Ovary (tissue), 9 donors: ENCODE results near the gene COL4A1. TPM values are rescaled to one million over a fixed set of nuclear protein-coding genes. Genes with fewer than 3 reads are reported as not detected.

Experiments
- DNase-seq, 5 donors: peaks; one replicate each; pipeline ENCODE4 v3.0.0-alpha.2; 2019 to 2020
- H3K27ac ChIP-seq, 2 donors: fragments of 200-600 bp; one replicate each; pipeline versions ENCODE4 v1.5.1 to v1.8.0; 2019 to 2022
- H3K27me3 ChIP-seq: fragments of 200-600 bp; one replicate; pipeline ENCODE4 v1.8.0; 2022
- H3K36me3 ChIP-seq: fragments of 200-600 bp; sonication (generic); one replicate; pipeline ENCODE4 v1.5.1; 2019
- H3K4me1 ChIP-seq: one replicate; pipeline ENCODE4 v1.8.1; 2013; ENCODE audit warnings: mild to moderate bottlenecking, moderate library complexity; ENCODE audit not compliant: insufficient read depth
- H3K4me3 ChIP-seq: fragments of 200-600 bp; sonication (generic); one replicate; pipeline ENCODE4 v1.5.1; 2017
- H3K9me3 ChIP-seq, 2 donors: fragments of 200-600 bp in 1 of 2; sonication (generic) in 1 of 2; one replicate each; pipeline versions ENCODE4 v1.5.1 to v1.8.1; 2013 to 2019; ENCODE audit warnings: mild to moderate bottlenecking in 1 of 2, moderate library complexity in 1 of 2
- CTCF ChIP-seq, 3 donors: fragments of 450-650 bp in 2 of 3; fragments of 200-600 bp in 1 of 3; IDR thresholded peaks; one replicate each; pipeline versions ENCODE4 v1.5.1 to v1.8.0; 2016 to 2022; ENCODE audit warnings: antibody characterized with exemption in 3 of 3, mild to moderate bottlenecking in 1 of 3
- EP300 ChIP-seq: sonication (generic); formaldehyde crosslinking; IDR thresholded peaks from one replicate; pipeline ENCODE4 v1.6.1; 2017; ENCODE audit warnings: antibody characterized with exemption
- POLR2A ChIP-seq: fragments of 450-650 bp; IDR thresholded peaks from one replicate; pipeline ENCODE4 v1.6.1; 2017; ENCODE audit warnings: antibody characterized with exemption, mild to moderate bottlenecking, moderate library complexity
- WGBS, 3 donors: extraction: QIAGEN DNeasy Blood & Tissue Kit in 1 of 3; methylation state at CpG; one replicate each; pipeline versions ENCODE4 v1.1.5 to v1.1.7; 2013 to 2017; 5-methylcytosine and 5-hydroxymethylcytosine counted together
- intact Hi-C, 4 donors: fragments of 100-400 bp; cut with DNase I; formaldehyde crosslinking; loops; one replicate each; pipeline versions ENCODE4 v1.11.0 to v1.15.1; 2022 to 2023
- polyA plus RNA-seq, 2 donors: library from polyadenylated mRNA; stranded (reverse); fragments of 200-250 nt in 1 of 2; fragments of 350-450 nt in 1 of 2; fragmentation: Illumina TruSeq in 1 of 2; extraction: RNeasy Lipid Tissue Mini Kit (QIAGEN cat#74804) in 1 of 2; gene quantifications; one replicate each; pipeline ENCODE4 v1.2.3, GENCODE V29; 2013 to 2014
- total RNA-seq, 7 donors: library from RNA; depleted of rRNA in 2 of 7; stranded (reverse); fragments of >200 nt in 2 of 7; fragmentation: NEBNext Ultra II Directional in 3 of 7; extraction: Animal tissue kit (Norgen Biotek cat#: 25700) in 3 of 7; gene quantifications; one replicate each; pipeline versions ENCODE4 v1.1.0 to v1.2.4, GENCODE V29; 2016 to 2023
- donor health status: DM: no; HTN: no; CAD: no; lungs with moderate emphysema.
- donor health status: DM: no; HTN: no; CAD: no.
- donor health status: Bipolar disorder and iron deficiency.
- donor health status: DM: yes; HTN: yes; CAD: no.
- donor health status: DM: no; HTN: no; CAD: no.
- donor health status: DM: yes; HTN: yes; CAD: no.

The COL4A1 gene
- total and polyA plus RNA-seq, 9 donors, result 42.3 to 421 (median 87.5) TPM

- Histone ChIP-seq H3K9me3 (no peaks in the 10 kb centered on the region), H3K27ac (peak overlapping the region in 1 of 2 donors; percentile 26), H3K4me1 (peaks cover 9% of the 10 kb centered on the region), H3K4me3 (no peak overlapping the region), H3K27me3 (no peaks in the 10 kb centered on the region), H3K36me3 (no peaks in the 10 kb centered on the region)
- peak in 1 of 5 donors; percentile 54 for DNase-seq
- WGBS, 3 donors, result 34 to 57% (median 39%) methylated on average over 11 of the region's 11 CpGs
- TF ChIP-seq CTCF (IDR thresholded peaks at IDR 0.05) (no peak), EP300 (no peak), POLR2A (no peak)
- intact Hi-C loops, result no loop called here
Observed at GRCh38 chr13:110232756-110233155, 74.2 kb downstream of the COL4A1 start.

GRCh38 chr13:110232142-110232541 is 74.8 kb downstream of the COL4A1 start:
- intact Hi-C loops, result no loop called here
- H3K9me3 ChIP-seq, result no peaks in the 10 kb centered on the region
- TF ChIP-seq POLR2A (no peak), CTCF (IDR thresholded peaks at IDR 0.05) (no peak), EP300 (no peak)
- DNase-seq, result no peak
- no peaks in the 10 kb centered on the region for H3K36me3 ChIP-seq
- H3K4me3 ChIP-seq, result no peak overlapping the region
- no peak overlapping the region for H3K27ac ChIP-seq
- no peaks in the 10 kb centered on the region for H3K27me3 ChIP-seq
- WGBS, 3 donors, result 66 to 71% (median 71%) methylated on average over 5 of the region's 5 CpGs
- peaks cover 9% of the 10 kb centered on the region for H3K4me1 ChIP-seq

GRCh38 chr13:110231348-110232047 is 75.5 kb downstream of the COL4A1 start:
- Histone ChIP-seq H3K27me3 (no peaks in the 10 kb centered on the region), H3K9me3 (no peaks in the 10 kb centered on the region), H3K36me3 (no peaks in the 10 kb centered on the region), H3K27ac (no peak overlapping the region), H3K4me3 (no peak overlapping the region), H3K4me1 (peaks cover 7% of the 10 kb centered on the region)
- TF ChIP-seq EP300, result no peak
- no peak for TF ChIP-seq CTCF (IDR thresholded peaks at IDR 0.05)
- TF ChIP-seq POLR2A, result no peak
- DNase-seq, result no peak
- WGBS, 3 donors, result 85 to 91% (median 91%) methylated on average over 16 of the region's 16 CpGs
- intact Hi-C loops, result no loop called here

- DNase-seq, result no peak
- 85 to 88% (median 87%) methylated on average over 18 of the region's 18 CpGs for WGBS, 3 donors
- Histone ChIP-seq H3K9me3 (no peaks in the 10 kb centered on the region), H3K36me3 (no peaks in the 10 kb centered on the region), H3K4me3 (no peak overlapping the region), H3K4me1 (peaks cover 7% of the 10 kb centered on the region), H3K27ac (no peak overlapping the region), H3K27me3 (no peaks in the 10 kb centered on the region)
- no peak for TF ChIP-seq CTCF (IDR thresholded peaks at IDR 0.05)
- no peak for TF ChIP-seq POLR2A
- no peak for TF ChIP-seq EP300
- intact Hi-C loops, result no loop called here
Observed at GRCh38 chr13:110230661-110231347, 76.2 kb downstream of the COL4A1 start.
